ENCODE data around the gene MRPL12.

The MRPL12 gene

GRCh38 chr17:81706757-81707624 lies 3.8 kb downstream of the MRPL12 start:
- H2AFZ ChIP-seq (ENCODE audit: low read depth, low read length, severe bottlenecking) = no peak overlapping the region
- no peak for TF ChIP-seq CTCF (IDR thresholded peaks at IDR 0.05; ENCODE audit: insufficient read depth, low read length, poor library complexity, severe bottlenecking)
- TF ChIP-seq EZH2phosphoT487 (conservative IDR thresholded peaks at IDR 0.05; ENCODE audit: low read length) = no peak
- no peak overlapping the region for H3K9ac ChIP-seq (ENCODE audit: low read length)
- H3K9me3 ChIP-seq (ENCODE audit: insufficient read depth, low read length) = no peaks in the 10 kb centered on the region
- H3K36me3 ChIP-seq (ENCODE audit: low read length) = no peaks in the 10 kb centered on the region
- H4K20me1 ChIP-seq (ENCODE audit: low read depth, low read length) = no peaks in the 10 kb centered on the region
- H3K4me2 ChIP-seq (ENCODE audit: low read depth, low read length, poor library complexity, severe bottlenecking) = no peak overlapping the region
- no peaks in the 10 kb centered on the region for H3K27me3 ChIP-seq (ENCODE audit: low read length)
- peaks cover 28% of the 10 kb centered on the region for H3F3A ChIP-seq (ENCODE audit: insufficient read depth)
- H3K27ac ChIP-seq (ENCODE audit: low read depth, low read length) = no peak overlapping the region
- no peak overlapping the region for H3K4me3 ChIP-seq (ENCODE audit: insufficient read depth, low read length, poor library complexity, severe bottlenecking)
- no peaks in the 10 kb centered on the region for H3K9me2 ChIP-seq (replicated peaks; ENCODE audit: insufficient read depth, low read length)
- H3K79me2 ChIP-seq (ENCODE audit: insufficient read depth, low read length) = peaks cover 37% of the 10 kb centered on the region

GRCh38 chr17:81707725-81708646 lies 4.8 kb downstream of the MRPL12 start:
- Histone ChIP-seq H3K36me3 (ENCODE audit: low read length) (no peaks in the 10 kb centered on the region), H3K27ac (ENCODE audit: low read depth, low read length) (no peak overlapping the region), H3K4me3 (ENCODE audit: insufficient read depth, low read length, poor library complexity, severe bottlenecking) (no peak overlapping the region), H3K9me3 (ENCODE audit: insufficient read depth, low read length) (no peaks in the 10 kb centered on the region), H3K79me2 (ENCODE audit: insufficient read depth, low read length) (peaks cover 35% of the 10 kb centered on the region), H3K9me2 (replicated peaks; ENCODE audit: insufficient read depth, low read length) (no peaks in the 10 kb centered on the region), H3K4me2 (ENCODE audit: low read depth, low read length, poor library complexity, severe bottlenecking) (no peak overlapping the region), H4K20me1 (ENCODE audit: low read depth, low read length) (no peaks in the 10 kb centered on the region), H3K9ac (ENCODE audit: low read length) (no peak overlapping the region), H3K27me3 (ENCODE audit: low read length) (no peaks in the 10 kb centered on the region), H2AFZ (ENCODE audit: low read depth, low read length, severe bottlenecking) (no peak overlapping the region), H3F3A (ENCODE audit: insufficient read depth) (peaks cover 25% of the 10 kb centered on the region)
- TF ChIP-seq CTCF (IDR thresholded peaks at IDR 0.05; ENCODE audit: insufficient read depth, low read length, poor library complexity, severe bottlenecking) = no peak
- TF ChIP-seq EZH2phosphoT487 (conservative IDR thresholded peaks at IDR 0.05; ENCODE audit: low read length) = no peak

- Histone ChIP-seq H3K9me3 (ENCODE audit: insufficient read depth, low read length) (no peaks in the 10 kb centered on the region), H3K36me3 (ENCODE audit: low read length) (no peaks in the 10 kb centered on the region), H3K4me2 (ENCODE audit: low read depth, low read length, poor library complexity, severe bottlenecking) (no peak overlapping the region), H3K27me3 (ENCODE audit: low read length) (no peaks in the 10 kb centered on the region), H3K27ac (ENCODE audit: low read depth, low read length) (no peak overlapping the region), H2AFZ (ENCODE audit: low read depth, low read length, severe bottlenecking) (no peak overlapping the region), H3K9ac (ENCODE audit: low read length) (no peak overlapping the region), H3K79me2 (ENCODE audit: insufficient read depth, low read length) (peaks cover 35% of the 10 kb centered on the region), H3K4me3 (ENCODE audit: insufficient read depth, low read length, poor library complexity, severe bottlenecking) (no peak overlapping the region), H3K9me2 (replicated peaks; ENCODE audit: insufficient read depth, low read length) (no peaks in the 10 kb centered on the region), H3F3A (ENCODE audit: insufficient read depth) (peaks cover 25% of the 10 kb centered on the region), H4K20me1 (ENCODE audit: low read depth, low read length) (no peaks in the 10 kb centered on the region)
- TF ChIP-seq CTCF (IDR thresholded peaks at IDR 0.05; ENCODE audit: insufficient read depth, low read length, poor library complexity, severe bottlenecking) = no peak
- TF ChIP-seq EZH2phosphoT487 (conservative IDR thresholded peaks at IDR 0.05; ENCODE audit: low read length) = no peak
Measured at GRCh38 chr17:81708739-81709185, 5.6 kb downstream of the MRPL12 start.

Measured in SU-DHL-6 (cell line).